ENCODE measurements around the gene GLIS1. TPM values are rescaled to one million over a fixed set of nuclear protein-coding genes. Genes with fewer than 3 reads are reported as not detected.

GLIS1 gene
- total RNA-seq, 1 experiment from 2014 or later = not detected

- ChIA-PET CTCF (no interaction called here), POLR2A (ENCODE audit: unreplicated experiment) (no interaction called here)
- intact Hi-C loops (cut with micrococcal nuclease; ENCODE audit: unreplicated experiment) = no loop called here
- TF ChIP-seq CTCF (conservative IDR thresholded peaks at IDR 0.05) = no peak
- no peak for TF ChIP-seq EZH2 (IDR thresholded peaks at IDR 0.05; ENCODE audit: low read depth)
- Histone ChIP-seq H3K36me3 (ENCODE audit: low read depth) (no peaks in the 10 kb centered on the region), H3K4me1 (replicated peaks; ENCODE audit: insufficient read depth) (no peaks in the 10 kb centered on the region), H3F3A (ENCODE audit: insufficient read depth, low read depth) (no peaks in the 10 kb centered on the region), H3K9me3 (ENCODE audit: insufficient read depth, low read depth) (no peaks in the 10 kb centered on the region), H3K27ac (no peak overlapping the region), H2AFZ (no peak overlapping the region), H4K20me1 (ENCODE audit: insufficient read depth) (no peaks in the 10 kb centered on the region), H3K79me2 (ENCODE audit: low read depth) (no peaks in the 10 kb centered on the region), H3K27me3 (ENCODE audit: insufficient read depth, low read depth) (peaks cover 38% of the 10 kb centered on the region), H3K4me3 (no peak overlapping the region), H3K9me2 (ENCODE audit: insufficient read depth) (no peaks in the 10 kb centered on the region), H3K4me2 (no peak overlapping the region)
- DNase-seq = no peak
- BruUV-seq (replicated peaks) = no TSS peak
Measured at GRCh38 chr1:53726009-53726600, 12.9 kb downstream of the GLIS1 start.

- POLR2A ChIA-PET (ENCODE audit: unreplicated experiment) = no interaction called here
- Histone ChIP-seq H3K4me1 (replicated peaks; ENCODE audit: insufficient read depth) (no peaks in the 10 kb centered on the region), H3K79me2 (ENCODE audit: low read depth) (no peaks in the 10 kb centered on the region), H3F3A (ENCODE audit: insufficient read depth, low read depth) (no peaks in the 10 kb centered on the region), H4K20me1 (ENCODE audit: insufficient read depth) (no peaks in the 10 kb centered on the region), H3K9me2 (ENCODE audit: insufficient read depth) (no peaks in the 10 kb centered on the region), H3K36me3 (ENCODE audit: low read depth) (no peaks in the 10 kb centered on the region), H2AFZ (no peak overlapping the region), H3K27me3 (ENCODE audit: insufficient read depth, low read depth) (peaks cover 30% of the 10 kb centered on the region), H3K27ac (no peak overlapping the region), H3K4me2 (no peak overlapping the region), H3K4me3 (no peak overlapping the region), H3K9me3 (ENCODE audit: insufficient read depth, low read depth) (no peaks in the 10 kb centered on the region)
- CTCF ChIA-PET = no interaction called here
- no peak for DNase-seq
- intact Hi-C loops (cut with micrococcal nuclease; ENCODE audit: unreplicated experiment) = no loop called here
- no TSS peak for BruUV-seq (replicated peaks)
- TF ChIP-seq CTCF (conservative IDR thresholded peaks at IDR 0.05) = no peak
- no peak for TF ChIP-seq EZH2 (IDR thresholded peaks at IDR 0.05; ENCODE audit: low read depth)
Measured at GRCh38 chr1:53725238-53725689, 13.7 kb downstream of the GLIS1 start.

GRCh38 chr1:53722025-53722424 lies 16.9 kb downstream of the GLIS1 start:
- no peak overlapping the region for H3K4me2 ChIP-seq
- no peaks in the 10 kb centered on the region for H3K9me3 ChIP-seq (ENCODE audit: insufficient read depth, low read depth)
- H3K79me2 ChIP-seq (ENCODE audit: low read depth) = no peaks in the 10 kb centered on the region
- no peak overlapping the region for H2AFZ ChIP-seq
- intact Hi-C loops (cut with micrococcal nuclease; ENCODE audit: unreplicated experiment) = no loop called here
- no peaks in the 10 kb centered on the region for H4K20me1 ChIP-seq (ENCODE audit: insufficient read depth)
- ChIA-PET POLR2A (ENCODE audit: unreplicated experiment) (no interaction called here), CTCF (no interaction called here)
- TF ChIP-seq CTCF (conservative IDR thresholded peaks at IDR 0.05) (no peak), EZH2 (IDR thresholded peaks at IDR 0.05; ENCODE audit: low read depth) (no peak)
- no peak for DNase-seq
- H3K27me3 ChIP-seq (ENCODE audit: insufficient read depth, low read depth) = peaks cover 41% of the 10 kb centered on the region; the same call in 1 of the 2 replicates
- no peaks in the 10 kb centered on the region for H3K4me1 ChIP-seq (replicated peaks; ENCODE audit: insufficient read depth)
- H3K27ac ChIP-seq = no peak overlapping the region
- no peaks in the 10 kb centered on the region for H3F3A ChIP-seq (ENCODE audit: insufficient read depth, low read depth)
- no peaks in the 10 kb centered on the region for H3K36me3 ChIP-seq (ENCODE audit: low read depth)
- H3K9me2 ChIP-seq (ENCODE audit: insufficient read depth) = no peaks in the 10 kb centered on the region
- H3K4me3 ChIP-seq = no peak overlapping the region
- no TSS peak for BruUV-seq (replicated peaks)

Measured in PC-9 (cell line).